HG02870 (cell line): Measurements from ENCODE around the gene NOVA2.
A peak's percentile ranks its signal among the peaks of the same experiment; 100 is the strongest.

Experiments
- ATAC-seq: cut with Tn5 transposase; IDR thresholded peaks from one replicate; pipeline ENCODE4 v1.9.1; 2021; ENCODE audit warnings: mild to moderate bottlenecking, moderate library complexity; ENCODE audit not compliant: unreplicated experiment

The NOVA2 gene

GRCh38 chr19:45973553-45974338, at the start of gene NOVA2:
TSS of gene NOVA2 (minus strand) at chr19:45973865. CDS start at chr19:45973351, 514 bp downstream.
- ATAC-seq, result no peak

GRCh38 chr19:46023311-46023779, 49.7 kb upstream of the NOVA2 start:
- no peak for ATAC-seq

GRCh38 chr19:46022431-46023310, 49.0 kb upstream of the NOVA2 start, which contains the start of gene PGLYRP1:
TSS of gene PGLYRP1 (minus strand) at chr19:46023053. CDS start at chr19:46023021, 32 bp downstream.
- no peak for ATAC-seq

- no peak for ATAC-seq
These were observed 48.4 kb upstream of the NOVA2 start for GRCh38 chr19:46022061-46022430.

GRCh38 chr19:46021531-46022041, 47.9 kb upstream of the NOVA2 start:
- ATAC-seq, result no peak

- no peak for ATAC-seq
These were observed 47.1 kb upstream of the NOVA2 start for GRCh38 chr19:46020819-46021125.

GRCh38 chr19:46019270-46019669, 45.6 kb upstream of the NOVA2 start:
- no peak for ATAC-seq

- ATAC-seq, result no peak
These were observed 45.1 kb upstream of the NOVA2 start for GRCh38 chr19:46018729-46019251.

- ATAC-seq, result no peak
These were observed 44.4 kb upstream of the NOVA2 start for GRCh38 chr19:46017874-46018675.

- ATAC-seq, result no peak
These were observed 43.4 kb upstream of the NOVA2 start for GRCh38 chr19:46017095-46017429.

GRCh38 chr19:46016426-46017094, 42.9 kb upstream of the NOVA2 start:
- ATAC-seq, result peak; percentile 35

- ATAC-seq, result no peak
These were observed 42.2 kb upstream of the NOVA2 start for GRCh38 chr19:46015687-46016425.

- ATAC-seq, result no peak
These were observed 41.4 kb upstream of the NOVA2 start for GRCh38 chr19:46014941-46015686.

GRCh38 chr19:46014534-46014933, 40.9 kb upstream of the NOVA2 start:
- no peak for ATAC-seq

GRCh38 chr19:46009530-46010510, 36.2 kb upstream of the NOVA2 start:
- ATAC-seq, result no peak

- ATAC-seq, result no peak
These were observed 32.7 kb upstream of the NOVA2 start for GRCh38 chr19:46006411-46006810.

GRCh38 chr19:46002678-46003275, 29.1 kb upstream of the NOVA2 start:
- ATAC-seq, result no peak
